ENCODE results near the gene NEDD1. TPM values are rescaled to one million over a fixed set of nuclear protein-coding genes. Genes with fewer than 3 reads are reported as not detected.

Gene NEDD1
- total and polyA plus RNA-seq, 7 donors = 7.4 to 27.4 (median 13.5) TPM

GRCh38 chr12:96902076-96902475 is 5.0 kb upstream of the NEDD1 start:
- Histone ChIP-seq H3K9me3 (no peaks in the 10 kb centered on the region), H3K27me3 (ENCODE audit: insufficient read depth in 3 of 3, low read length in 2 of 3) (no peaks in the 10 kb centered on the region), H3K4me1 (no peaks in the 10 kb centered on the region), H3K4me3 (no peak overlapping the region), H3K36me3 (ENCODE audit: insufficient read depth in 1 of 2, low read depth in 1 of 2) (no peaks in the 10 kb centered on the region), H3K27ac (no peak overlapping the region)
- ATAC-seq (no peak), DNase-seq (no peak)
- no peak for TF ChIP-seq CTCF (IDR thresholded peaks at IDR 0.05)
- 73 to 78% (median 76%) methylated on average over 4 of the region's 4 CpGs for WGBS, 3 donors
- intact Hi-C loops (cut with DNase I) = no loop called here

- H3K4me1 ChIP-seq = peaks cover 21% of the 10 kb centered on the region
- H3K9me3 ChIP-seq = no peaks in the 10 kb centered on the region
- no peaks in the 10 kb centered on the region for H3K36me3 ChIP-seq (ENCODE audit: insufficient read depth in 1 of 2, low read depth in 1 of 2)
- DNase-seq (no peak), ATAC-seq (peak in 1 of 4 donors; percentile 22)
- H3K27me3 ChIP-seq (ENCODE audit: insufficient read depth in 3 of 3, low read length in 2 of 3) = no peaks in the 10 kb centered on the region
- intact Hi-C loops (cut with DNase I) = no loop called here
- WGBS, 3 donors = 25 to 36% (median 33%) methylated on average over 9 of the region's 9 CpGs
- peak overlapping the region; percentile 87 for H3K27ac ChIP-seq
- no peak for TF ChIP-seq CTCF (IDR thresholded peaks at IDR 0.05)
- H3K4me3 ChIP-seq = peak overlapping the region; percentile 96
These were observed 584 bp upstream of the NEDD1 start for GRCh38 chr12:96906498-96906848.

GRCh38 chr12:96907671-96908422 is 790 bp downstream of the NEDD1 start:
- H3K9me3 ChIP-seq = no peaks in the 10 kb centered on the region
- H3K27me3 ChIP-seq (ENCODE audit: insufficient read depth in 3 of 3, low read length in 2 of 3) = no peaks in the 10 kb centered on the region
- ATAC-seq (peak; percentile 20 to 37 (median 28)), DNase-seq (no peak)
- peaks cover 32% of the 10 kb centered on the region for H3K4me1 ChIP-seq
- peak overlapping the region; percentile 96 for H3K4me3 ChIP-seq
- 4 to 6% (median 6%) methylated on average over 23 of the region's 23 CpGs for WGBS, 3 donors
- peak overlapping the region; percentile 87 for H3K27ac ChIP-seq
- no peak for TF ChIP-seq CTCF (IDR thresholded peaks at IDR 0.05)
- intact Hi-C loops (cut with DNase I) = no loop called here
- no peaks in the 10 kb centered on the region for H3K36me3 ChIP-seq (ENCODE audit: insufficient read depth in 1 of 2, low read depth in 1 of 2)

- peaks cover 37% of the 10 kb centered on the region for H3K4me1 ChIP-seq
- H3K9me3 ChIP-seq = no peaks in the 10 kb centered on the region
- 74 to 85% (median 78%) methylated on average over 3 of the region's 3 CpGs for WGBS, 3 donors
- H3K27me3 ChIP-seq (ENCODE audit: insufficient read depth in 3 of 3, low read length in 2 of 3) = no peaks in the 10 kb centered on the region
- no peaks in the 10 kb centered on the region for H3K36me3 ChIP-seq (ENCODE audit: insufficient read depth in 1 of 2, low read depth in 1 of 2)
- no peak for ATAC-seq
- peak overlapping the region; percentile 87 for H3K27ac ChIP-seq
- intact Hi-C loops (cut with DNase I) = no loop called here
- no peak for DNase-seq
- peak overlapping the region; percentile 96 for H3K4me3 ChIP-seq
- no peak for TF ChIP-seq CTCF (IDR thresholded peaks at IDR 0.05)
These were observed 1.3 kb downstream of the NEDD1 start for GRCh38 chr12:96908423-96908675.

- H3K27ac ChIP-seq = peak overlapping the region; percentile 73
- DNase-seq = no peak
- H3K27me3 ChIP-seq (ENCODE audit: insufficient read depth in 3 of 3, low read length in 2 of 3) = no peaks in the 10 kb centered on the region
- 21 to 40% (median 27%) methylated on average over 2 of the region's 2 CpGs for WGBS, 3 donors
- H3K4me1 ChIP-seq = peaks cover 37% of the 10 kb centered on the region
- intact Hi-C loops (cut with DNase I) = no loop called here
- peak overlapping the region; percentile 42 for H3K4me3 ChIP-seq
- TF ChIP-seq CTCF (IDR thresholded peaks at IDR 0.05) = no peak
- peak; percentile 85 to 94 (median 89) for ATAC-seq
- H3K36me3 ChIP-seq (ENCODE audit: insufficient read depth in 1 of 2, low read depth in 1 of 2) = no peaks in the 10 kb centered on the region
- no peaks in the 10 kb centered on the region for H3K9me3 ChIP-seq
These were observed 5.2 kb downstream of the NEDD1 start for GRCh38 chr12:96912261-96912660.
